IgD-negative memory B cell (primary cell): ENCODE measurements around the gene KCNMA1. TPM values are rescaled to one million over a fixed set of nuclear protein-coding genes. Genes with fewer than 3 reads are reported as not detected.

Experiments used
- H3K27ac Mint-ChIP-seq, 3 donors: one replicate each; pipeline ENCODE4 v1.8.0; 2020 to 2022; ENCODE audit warnings: mild to moderate bottlenecking in 3 of 3, mixed read lengths in 3 of 3, moderate library complexity in 1 of 3
- H3K27me3 Mint-ChIP-seq: one replicate; pipeline ENCODE4 v1.8.0; 2021; ENCODE audit warnings: mixed read lengths
- H3K36me3 Mint-ChIP-seq: one replicate; pipeline ENCODE4 v1.8.0; 2020; ENCODE audit warnings: mild to moderate bottlenecking, mixed read lengths
- H3K4me1 Mint-ChIP-seq, 3 donors: one replicate each; pipeline ENCODE4 v1.8.0; 2020 to 2022; ENCODE audit warnings: mixed read lengths in 3 of 3, mild to moderate bottlenecking in 1 of 3
- H3K4me3 Mint-ChIP-seq, 4 donors: one replicate each; pipeline ENCODE4 v1.8.0; 2020 to 2022; ENCODE audit warnings: mild to moderate bottlenecking in 4 of 4, mixed read lengths in 4 of 4, moderate library complexity in 3 of 4
- H3K9me3 Mint-ChIP-seq, 3 donors: one replicate each; pipeline ENCODE4 v1.8.0; 2020 to 2021; ENCODE audit warnings: mixed read lengths in 3 of 3, mild to moderate bottlenecking in 1 of 3
- polyA plus RNA-seq: library from polyadenylated mRNA; unstranded; fragments of 300-500 nt; fragmentation: Illumina TruSeq; gene quantifications from one replicate; pipeline ENCODE4 v1.2.3, GENCODE V29; 2021

Gene KCNMA1
- polyA plus RNA-seq, 1 donor from 2014 or later: 5.5 TPM

- Mint-ChIP-seq H3K36me3 (no peaks in the 10 kb centered on the region), H3K27ac (no peak overlapping the region), H3K4me3 (no peak overlapping the region), H3K27me3 (no peaks in the 10 kb centered on the region), H3K9me3 (no peaks in the 10 kb centered on the region), H3K4me1 (peaks cover 0 to 1% (median 0%) of the 10 kb centered on the region in 3 donors)
Measured at GRCh38 chr10:76920581-76920980, 717.0 kb downstream of the KCNMA1 start.

- Mint-ChIP-seq H3K36me3 (no peaks in the 10 kb centered on the region), H3K4me3 (no peak overlapping the region), H3K27me3 (no peaks in the 10 kb centered on the region), H3K9me3 (no peaks in the 10 kb centered on the region), H3K4me1 (peaks cover 0 to 1% (median 0%) of the 10 kb centered on the region in 3 donors), H3K27ac (no peak overlapping the region)
Measured at GRCh38 chr10:76918106-76918505, 719.5 kb downstream of the KCNMA1 start.

- Mint-ChIP-seq H3K27ac (no peak overlapping the region), H3K36me3 (no peaks in the 10 kb centered on the region), H3K9me3 (no peaks in the 10 kb centered on the region), H3K4me3 (no peak overlapping the region), H3K27me3 (no peaks in the 10 kb centered on the region), H3K4me1 (peaks cover 0 to 1% (median 0%) of the 10 kb centered on the region in 3 donors)
Measured at GRCh38 chr10:76917071-76917470, 720.5 kb downstream of the KCNMA1 start.

GRCh38 chr10:76916536-76916935, 721.1 kb downstream of the KCNMA1 start:
- Mint-ChIP-seq H3K27ac (no peak overlapping the region), H3K27me3 (no peaks in the 10 kb centered on the region), H3K4me1 (peaks cover 0 to 1% (median 0%) of the 10 kb centered on the region in 3 donors), H3K4me3 (no peak overlapping the region), H3K36me3 (no peaks in the 10 kb centered on the region), H3K9me3 (no peaks in the 10 kb centered on the region)

GRCh38 chr10:76915316-76915715, 722.3 kb downstream of the KCNMA1 start:
- Mint-ChIP-seq H3K36me3 (no peaks in the 10 kb centered on the region), H3K4me1 (peaks cover 0 to 1% (median 0%) of the 10 kb centered on the region in 3 donors), H3K9me3 (no peaks in the 10 kb centered on the region), H3K27me3 (no peaks in the 10 kb centered on the region), H3K4me3 (no peak overlapping the region), H3K27ac (no peak overlapping the region)

- Mint-ChIP-seq H3K4me1 (no peaks in the 10 kb centered on the region), H3K9me3 (peaks cover 0 to 6% (median 4%) of the 10 kb centered on the region in 3 donors), H3K4me3 (no peak overlapping the region), H3K36me3 (peaks cover 6% of the 10 kb centered on the region), H3K27me3 (no peaks in the 10 kb centered on the region), H3K27ac (no peak overlapping the region)
Measured at GRCh38 chr10:76911184-76911583, 726.4 kb downstream of the KCNMA1 start.

- Mint-ChIP-seq H3K27me3 (no peaks in the 10 kb centered on the region), H3K9me3 (peaks cover 0 to 6% (median 4%) of the 10 kb centered on the region in 3 donors), H3K4me1 (no peaks in the 10 kb centered on the region), H3K27ac (no peak overlapping the region), H3K4me3 (no peak overlapping the region), H3K36me3 (peaks cover 6% of the 10 kb centered on the region)
Measured at GRCh38 chr10:76910184-76910962, 727.2 kb downstream of the KCNMA1 start.

- no peak overlapping the region for H3K4me3 Mint-ChIP-seq
- H3K4me1 Mint-ChIP-seq: no peaks in the 10 kb centered on the region
- peaks cover 7% of the 10 kb centered on the region for H3K36me3 Mint-ChIP-seq
- H3K9me3 Mint-ChIP-seq: peaks cover 0 to 6% (median 4%) of the 10 kb centered on the region in 3 donors
- no peak overlapping the region for H3K27ac Mint-ChIP-seq
- H3K27me3 Mint-ChIP-seq: no peaks in the 10 kb centered on the region
Measured at GRCh38 chr10:76906256-76906655, 731.4 kb downstream of the KCNMA1 start.

GRCh38 chr10:76905251-76905650, 732.4 kb downstream of the KCNMA1 start:
- no peaks in the 10 kb centered on the region for H3K4me1 Mint-ChIP-seq
- H3K36me3 Mint-ChIP-seq: peaks cover 7% of the 10 kb centered on the region
- peaks cover 0 to 6% (median 4%) of the 10 kb centered on the region in 3 donors for H3K9me3 Mint-ChIP-seq
- H3K27ac Mint-ChIP-seq: no peak overlapping the region
- H3K27me3 Mint-ChIP-seq: no peaks in the 10 kb centered on the region
- H3K4me3 Mint-ChIP-seq: no peak overlapping the region

- H3K4me1 Mint-ChIP-seq: no peaks in the 10 kb centered on the region
- peaks cover 1% of the 10 kb centered on the region for H3K36me3 Mint-ChIP-seq
- no peak overlapping the region for H3K27ac Mint-ChIP-seq
- no peak overlapping the region for H3K4me3 Mint-ChIP-seq
- H3K27me3 Mint-ChIP-seq: no peaks in the 10 kb centered on the region
- H3K9me3 Mint-ChIP-seq: no peaks in the 10 kb centered on the region
Measured at GRCh38 chr10:76903387-76903945, 734.1 kb downstream of the KCNMA1 start.

GRCh38 chr10:76902949-76903348, 734.7 kb downstream of the KCNMA1 start:
- no peaks in the 10 kb centered on the region for H3K27me3 Mint-ChIP-seq
- peaks cover 1% of the 10 kb centered on the region for H3K36me3 Mint-ChIP-seq
- no peaks in the 10 kb centered on the region for H3K4me1 Mint-ChIP-seq

GRCh38 chr10:76901701-76902100, 735.9 kb downstream of the KCNMA1 start:
- Mint-ChIP-seq H3K4me3 (no peak overlapping the region), H3K9me3 (peaks cover 0 to 3% (median 0%) of the 10 kb centered on the region in 3 donors), H3K36me3 (peaks cover 1% of the 10 kb centered on the region), H3K4me1 (peaks cover 0 to 2% (median 0%) of the 10 kb centered on the region in 3 donors), H3K27me3 (no peaks in the 10 kb centered on the region), H3K27ac (no peak overlapping the region)

More at GRCh38 chr10:76902949-76903348, 734.7 kb downstream of the KCNMA1 start:
- H3K4me3 Mint-ChIP-seq: no peak overlapping the region
- no peaks in the 10 kb centered on the region for H3K9me3 Mint-ChIP-seq
- no peak overlapping the region for H3K27ac Mint-ChIP-seq

- H3K36me3 Mint-ChIP-seq: peaks cover 2% of the 10 kb centered on the region
- H3K4me1 Mint-ChIP-seq: peaks cover 0 to 11% (median 3%) of the 10 kb centered on the region in 3 donors
- H3K4me3 Mint-ChIP-seq: no peak overlapping the region
- H3K27me3 Mint-ChIP-seq: no peaks in the 10 kb centered on the region
- H3K27ac Mint-ChIP-seq: no peak overlapping the region
- peaks cover 3 to 16% (median 7%) of the 10 kb centered on the region in 3 donors for H3K9me3 Mint-ChIP-seq
Measured at GRCh38 chr10:76899490-76899889, 738.1 kb downstream of the KCNMA1 start.

- Mint-ChIP-seq H3K4me1 (peaks cover 0 to 11% (median 3%) of the 10 kb centered on the region in 3 donors), H3K36me3 (peaks cover 4% of the 10 kb centered on the region), H3K27me3 (no peaks in the 10 kb centered on the region), H3K9me3 (peaks cover 5 to 16% (median 10%) of the 10 kb centered on the region in 3 donors), H3K4me3 (no peak overlapping the region), H3K27ac (no peak overlapping the region)
Measured at GRCh38 chr10:76892766-76893479, 744.7 kb downstream of the KCNMA1 start.
